GM12878 (cell line): Measurements from ENCODE around the gene SLC9A3.

Experiments used
- ASH2L ChIP-seq: fragments of 300-600, 200-600 bp; sonication (generic); IDR thresholded peaks from 2 replicates; pipeline ENCODE4 v1.6.1; 2017; ENCODE audit warnings: low read depth, mild to moderate bottlenecking, borderline replicate concordance
- CHD2 ChIP-seq: IDR thresholded peaks from 2 replicates; pipeline ENCODE4 v1.6.1; 2011; ENCODE audit warnings: low read depth, low read length, improper control_type of control experiment, borderline replicate concordance
- IKZF1 ChIP-seq: fragments of 450-650 bp; conservative IDR thresholded peaks from 2 replicates; pipeline ENCODE4 v1.6.1; 2017; ENCODE audit warnings: antibody characterized with exemption, mild to moderate bottlenecking
- KDM1A ChIP-seq: fragments of 200-600 bp; sonication (generic); IDR thresholded peaks from 2 replicates; pipeline ENCODE4 v1.6.1; 2016; ENCODE audit warnings: borderline replicate concordance
- POLR2A ChIP-seq: IDR thresholded peaks from 2 replicates; pipeline ENCODE4 v1.6.1; 2011; ENCODE audit warnings: low read depth, mild to moderate bottlenecking, low read length
- YY1 ChIP-seq: IDR thresholded peaks from 2 replicates; pipeline ENCODE4 v1.6.1; 2011; ENCODE audit warnings: low read depth, mild to moderate bottlenecking, low read length
- ZNF274 ChIP-seq: IDR thresholded peaks from one replicate; pipeline ENCODE4 v1.8.0; 2011; ENCODE audit not compliant: insufficient read length, insufficient read depth
- TF ChIP-seq, protein P1 (sequence below): fragments of 450-650 bp; IDR thresholded peaks from 2 replicates; pipeline ENCODE4 v1.6.1; 2016; ENCODE audit warnings: mild to moderate bottlenecking
- TF ChIP-seq, protein P2 (sequence below), 3 experiments: IDR thresholded peaks in 2 of 3; conservative IDR thresholded peaks in 1 of 3; 2 replicates each; pipeline ENCODE4 v1.5.1; 2011; ENCODE audit warnings: low read depth in 3 of 3, low read length in 3 of 3, mild to moderate bottlenecking in 3 of 3, control low read depth in 2 of 3, moderate library complexity in 2 of 3, inconsistent platforms in 1 of 3, mixed read lengths in 1 of 3; ENCODE audit not compliant: control insufficient read depth in 2 of 3, insufficient read depth in 1 of 3; ENCODE audit errors: extremely low read depth in 1 of 3

- TF ChIP-seq, protein P1, sequence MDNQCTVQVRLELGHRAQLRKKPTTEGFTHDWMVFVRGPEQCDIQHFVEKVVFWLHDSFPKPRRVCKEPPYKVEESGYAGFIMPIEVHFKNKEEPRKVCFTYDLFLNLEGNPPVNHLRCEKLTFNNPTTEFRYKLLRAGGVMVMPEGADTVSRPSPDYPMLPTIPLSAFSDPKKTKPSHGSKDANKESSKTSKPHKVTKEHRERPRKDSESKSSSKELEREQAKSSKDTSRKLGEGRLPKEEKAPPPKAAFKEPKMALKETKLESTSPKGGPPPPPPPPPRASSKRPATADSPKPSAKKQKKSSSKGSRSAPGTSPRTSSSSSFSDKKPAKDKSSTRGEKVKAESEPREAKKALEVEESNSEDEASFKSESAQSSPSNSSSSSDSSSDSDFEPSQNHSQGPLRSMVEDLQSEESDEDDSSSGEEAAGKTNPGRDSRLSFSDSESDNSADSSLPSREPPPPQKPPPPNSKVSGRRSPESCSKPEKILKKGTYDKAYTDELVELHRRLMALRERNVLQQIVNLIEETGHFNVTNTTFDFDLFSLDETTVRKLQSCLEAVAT = no peak
- TF ChIP-seq, protein P2, sequence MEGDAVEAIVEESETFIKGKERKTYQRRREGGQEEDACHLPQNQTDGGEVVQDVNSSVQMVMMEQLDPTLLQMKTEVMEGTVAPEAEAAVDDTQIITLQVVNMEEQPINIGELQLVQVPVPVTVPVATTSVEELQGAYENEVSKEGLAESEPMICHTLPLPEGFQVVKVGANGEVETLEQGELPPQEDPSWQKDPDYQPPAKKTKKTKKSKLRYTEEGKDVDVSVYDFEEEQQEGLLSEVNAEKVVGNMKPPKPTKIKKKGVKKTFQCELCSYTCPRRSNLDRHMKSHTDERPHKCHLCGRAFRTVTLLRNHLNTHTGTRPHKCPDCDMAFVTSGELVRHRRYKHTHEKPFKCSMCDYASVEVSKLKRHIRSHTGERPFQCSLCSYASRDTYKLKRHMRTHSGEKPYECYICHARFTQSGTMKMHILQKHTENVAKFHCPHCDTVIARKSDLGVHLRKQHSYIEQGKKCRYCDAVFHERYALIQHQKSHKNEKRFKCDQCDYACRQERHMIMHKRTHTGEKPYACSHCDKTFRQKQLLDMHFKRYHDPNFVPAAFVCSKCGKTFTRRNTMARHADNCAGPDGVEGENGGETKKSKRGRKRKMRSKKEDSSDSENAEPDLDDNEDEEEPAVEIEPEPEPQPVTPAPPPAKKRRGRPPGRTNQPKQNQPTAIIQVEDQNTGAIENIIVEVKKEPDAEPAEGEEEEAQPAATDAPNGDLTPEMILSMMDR (IDR thresholded peaks at IDR 0.05 in 2 of 3, conservative IDR thresholded peaks at IDR 0.05 in 1 of 3; ENCODE audit: control insufficient read depth in 2 of 3, extremely low read depth in 1 of 3, insufficient read depth in 1 of 3, low read depth in 3 of 3, low read length in 3 of 3) = no peak
- TF ChIP-seq CHD2 = no peak
- TF ChIP-seq POLR2A = 0 out of 2 replicates have a peak, but pooled peaks have one; percentile 42
- TF ChIP-seq IKZF1 = no peak
- TF ChIP-seq YY1 = no peak
- TF ChIP-seq ASH2L = no peak
- no peak for TF ChIP-seq ZNF274
- no peak for TF ChIP-seq KDM1A
Observed at GRCh38 chr5:423626-424261, 100.5 kb downstream of the SLC9A3 start.
